MCF 10A (cell line): ENCODE data around the gene VPS13A. TPM values are rescaled to one million over a fixed set of nuclear protein-coding genes. Genes with fewer than 3 reads are reported as not detected.

Experiments used
- BruUV-seq: library from RNA; stranded (reverse); fragments of 400-500 nt; replicated peaks from 2 replicates; lab custom pipeline; 2021; lab: Mats Ljungman, UMichigan
- CTCF ChIA-PET: fragments of 300-600 bp; sonication (Branson Sonifier 250); formaldehyde crosslinking; extraction: SDS; loops from one replicate; lab custom pipeline; 2021; ENCODE audit warnings: antibody characterized with exemption, inconsistent platforms; lab: Yijun Ruan, JAX
- POLR2A ChIA-PET: fragments of 300-600, 350-650 bp; sonication (Branson Sonifier 250); formaldehyde crosslinking; extraction: SDS; loops from one replicate; lab custom pipeline; 2020; ENCODE audit warnings: antibody characterized with exemption, inconsistent platforms; lab: Yijun Ruan, JAX
- DNase-seq: peaks from one replicate; pipeline ENCODE4 v3.0.0-alpha.2; 2018; ENCODE audit not compliant: unreplicated experiment
- H3K27ac Mint-ChIP-seq: one replicate; pipeline ENCODE4 v1.8.0; 2022; ENCODE audit warnings: mild to moderate bottlenecking, low read depth, mixed read lengths; ENCODE audit not compliant: unreplicated experiment
- H3K27me3 Mint-ChIP-seq: one replicate; pipeline ENCODE4 v1.8.0; 2022; ENCODE audit warnings: mixed read lengths; ENCODE audit not compliant: insufficient read depth, unreplicated experiment
- H3K36me3 Mint-ChIP-seq: one replicate; pipeline ENCODE4 v1.8.0; 2022; ENCODE audit warnings: mild to moderate bottlenecking, moderate library complexity, mixed read lengths; ENCODE audit not compliant: insufficient read depth, unreplicated experiment
- H3K4me1 Mint-ChIP-seq: one replicate; pipeline ENCODE4 v1.8.0; 2022; ENCODE audit warnings: mixed read lengths; ENCODE audit not compliant: insufficient read depth, unreplicated experiment
- H3K4me3 Mint-ChIP-seq: one replicate; pipeline ENCODE4 v1.8.0; 2022; ENCODE audit warnings: mild to moderate bottlenecking, moderate library complexity, mixed read lengths; ENCODE audit not compliant: unreplicated experiment
- H3K9me3 Mint-ChIP-seq: one replicate; pipeline ENCODE4 v1.8.0; 2022; ENCODE audit warnings: mixed read lengths; ENCODE audit not compliant: unreplicated experiment
- intact Hi-C: fragments of 100-400 bp; cut with micrococcal nuclease; formaldehyde crosslinking; loops from 2 replicates; pipeline ENCODE4 v1.14.1; 2022
- total RNA-seq: library from RNA; stranded (reverse); gene quantifications from 2 replicates; pipeline ENCODE4 v1.2.3, GENCODE V29; 2022
- TF ChIP-seq, protein P1 (sequence below): fragments of 200-600 bp; IDR thresholded peaks from one replicate; pipeline ENCODE4 v1.8.0; 2022; ENCODE audit warnings: antibody characterized with exemption, mild to moderate bottlenecking; ENCODE audit not compliant: unreplicated experiment

The VPS13A gene
- total RNA-seq, 1 experiment from 2014 or later = 29.6 TPM

DNA sequence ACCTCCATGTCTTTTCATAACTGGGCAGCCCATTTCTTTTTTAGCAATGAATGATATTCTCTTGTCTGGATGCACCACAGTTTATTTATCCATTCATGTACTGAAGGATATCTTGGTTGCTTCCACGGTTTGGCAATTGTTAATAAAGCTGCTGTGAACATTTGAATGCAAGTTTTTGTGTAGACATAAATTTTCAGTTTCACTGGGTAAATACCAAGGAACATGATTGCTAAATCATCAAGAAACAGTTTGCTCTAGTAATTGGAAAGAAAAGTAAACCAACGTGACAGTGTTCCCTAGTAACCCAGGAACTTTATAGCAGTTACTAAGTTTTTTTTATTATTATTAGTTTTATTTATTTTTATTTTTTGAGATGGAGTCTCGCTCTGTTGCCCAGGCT is 100.4 kb downstream of the VPS13A start:
- no TSS peak for BruUV-seq
- ChIA-PET CTCF (no interaction called here), POLR2A (no interaction called here)
- Mint-ChIP-seq H3K4me1 (no peaks in the 10 kb centered on the region), H3K36me3 (peaks cover 34% of the 10 kb centered on the region), H3K27me3 (no peaks in the 10 kb centered on the region), H3K9me3 (no peaks in the 10 kb centered on the region), H3K4me3 (no peak overlapping the region), H3K27ac (no peak overlapping the region)
- no peak for DNase-seq
- intact Hi-C loops = no loop called here
- TF ChIP-seq, protein P1, sequence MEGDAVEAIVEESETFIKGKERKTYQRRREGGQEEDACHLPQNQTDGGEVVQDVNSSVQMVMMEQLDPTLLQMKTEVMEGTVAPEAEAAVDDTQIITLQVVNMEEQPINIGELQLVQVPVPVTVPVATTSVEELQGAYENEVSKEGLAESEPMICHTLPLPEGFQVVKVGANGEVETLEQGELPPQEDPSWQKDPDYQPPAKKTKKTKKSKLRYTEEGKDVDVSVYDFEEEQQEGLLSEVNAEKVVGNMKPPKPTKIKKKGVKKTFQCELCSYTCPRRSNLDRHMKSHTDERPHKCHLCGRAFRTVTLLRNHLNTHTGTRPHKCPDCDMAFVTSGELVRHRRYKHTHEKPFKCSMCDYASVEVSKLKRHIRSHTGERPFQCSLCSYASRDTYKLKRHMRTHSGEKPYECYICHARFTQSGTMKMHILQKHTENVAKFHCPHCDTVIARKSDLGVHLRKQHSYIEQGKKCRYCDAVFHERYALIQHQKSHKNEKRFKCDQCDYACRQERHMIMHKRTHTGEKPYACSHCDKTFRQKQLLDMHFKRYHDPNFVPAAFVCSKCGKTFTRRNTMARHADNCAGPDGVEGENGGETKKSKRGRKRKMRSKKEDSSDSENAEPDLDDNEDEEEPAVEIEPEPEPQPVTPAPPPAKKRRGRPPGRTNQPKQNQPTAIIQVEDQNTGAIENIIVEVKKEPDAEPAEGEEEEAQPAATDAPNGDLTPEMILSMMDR = no peak

DNA sequence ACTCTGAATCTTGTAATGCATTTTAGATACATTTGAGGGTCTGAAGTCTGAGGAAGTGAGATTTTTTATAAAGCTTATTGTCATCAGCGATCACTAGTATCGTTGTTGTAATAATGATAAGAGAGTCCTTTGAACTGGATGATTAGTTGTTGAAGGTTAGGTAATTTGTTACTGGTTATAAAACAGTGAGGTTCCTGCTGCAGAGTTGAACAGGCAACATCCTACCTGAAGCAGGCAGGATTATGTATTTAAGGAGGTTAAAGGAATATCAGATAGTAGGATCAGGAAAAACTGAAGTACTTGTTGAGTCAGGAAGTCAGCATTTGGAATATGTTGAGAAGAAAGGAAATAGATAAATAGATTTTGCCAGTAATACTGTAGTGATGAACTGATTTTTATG is 106.7 kb downstream of the VPS13A start:
- intact Hi-C loops = no loop called here
- CTCF ChIA-PET = interaction anchor here (1.6 to 2.1 kb wide), 2 partner anchors 8 to 11 kb away, joined by 7 to 14 read pairs; no protein-coding TSS in a partner anchor
- H3K27me3 Mint-ChIP-seq = no peaks in the 10 kb centered on the region
- no peak overlapping the region for H3K27ac Mint-ChIP-seq
- DNase-seq = no peak
- no peak overlapping the region for H3K4me3 Mint-ChIP-seq
- no TSS peak for BruUV-seq
- H3K36me3 Mint-ChIP-seq = peaks cover 43% of the 10 kb centered on the region
- no peaks in the 10 kb centered on the region for H3K4me1 Mint-ChIP-seq
- peaks cover 12% of the 10 kb centered on the region for H3K9me3 Mint-ChIP-seq
- TF ChIP-seq, protein P1 = no peak
- POLR2A ChIA-PET = no interaction called here

DNA sequence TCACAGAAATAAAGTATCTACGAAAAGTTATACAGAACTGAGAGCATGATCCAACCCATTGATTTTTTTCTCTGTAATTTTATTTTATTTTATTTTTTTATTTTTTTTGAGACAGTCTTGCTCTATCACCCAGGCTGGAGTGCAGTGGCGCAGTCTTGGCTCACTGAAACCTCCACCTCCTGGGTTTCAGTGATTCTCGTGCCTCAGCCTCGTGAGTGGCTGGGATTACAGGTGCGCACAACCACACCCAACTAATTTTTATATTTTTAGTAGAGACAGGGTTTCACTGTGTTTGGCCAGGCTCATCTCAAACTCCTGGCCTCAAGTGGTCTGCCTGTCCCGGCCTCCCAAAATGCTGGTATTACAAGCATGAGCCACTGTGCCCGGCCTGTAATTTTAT is 107.3 kb downstream of the VPS13A start:
- H3K4me3 Mint-ChIP-seq = no peak overlapping the region
- TF ChIP-seq, protein P1 = no peak
- ChIA-PET POLR2A (interaction anchor here (0.6 kb wide), 1 partner anchor 16 kb away, joined by 3 read pairs; no protein-coding TSS in a partner anchor), CTCF (no interaction called here)
- intact Hi-C loops = no loop called here
- H3K36me3 Mint-ChIP-seq = peaks cover 38% of the 10 kb centered on the region
- H3K4me1 Mint-ChIP-seq = no peaks in the 10 kb centered on the region
- no peak overlapping the region for H3K27ac Mint-ChIP-seq
- no TSS peak for BruUV-seq
- H3K27me3 Mint-ChIP-seq = no peaks in the 10 kb centered on the region
- DNase-seq = no peak
- peaks cover 13% of the 10 kb centered on the region for H3K9me3 Mint-ChIP-seq

DNA sequence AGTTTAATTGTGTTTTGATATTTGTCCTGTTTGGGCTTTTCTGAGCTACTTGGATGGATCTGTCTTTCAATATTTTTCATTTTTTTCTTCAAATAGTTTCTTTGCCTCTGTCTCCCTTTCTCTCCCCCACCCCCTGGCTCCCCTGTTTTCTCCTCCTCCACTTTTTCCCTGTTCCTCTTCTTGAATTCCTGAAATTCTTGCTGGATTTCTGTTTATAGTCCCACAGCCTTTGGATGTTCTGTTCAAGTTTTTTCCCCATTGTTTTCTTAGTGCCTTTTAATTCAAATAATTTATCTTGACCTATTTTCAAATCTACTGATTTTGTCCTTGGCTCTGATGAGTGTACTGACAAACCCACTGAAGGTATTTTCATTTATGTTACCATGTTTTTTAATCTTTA is 113.0 kb downstream of the VPS13A start:
- no peak overlapping the region for H3K27ac Mint-ChIP-seq
- no peaks in the 10 kb centered on the region for H3K27me3 Mint-ChIP-seq
- ChIA-PET CTCF (interaction anchor here (0.6 to 1.2 kb wide), 3 partner anchors 9 to 63 kb away, joined by 3 to 8 read pairs (median 3); no protein-coding TSS in a partner anchor), POLR2A (interaction anchor here (4.0 kb wide), 1 partner anchor 15 kb away, joined by 19 read pairs; no protein-coding TSS in a partner anchor)
- no TSS peak for BruUV-seq
- TF ChIP-seq, protein P1 = no peak
- H3K9me3 Mint-ChIP-seq = peaks cover 13% of the 10 kb centered on the region
- no peak for DNase-seq
- intact Hi-C loops = loop anchor here (2.0 to 5.0 kb wide), 4 partner anchors 113 to 460 kb away; partner anchors contain the start of gene VPS13A
- H3K4me3 Mint-ChIP-seq = no peak overlapping the region
- peaks cover 19% of the 10 kb centered on the region for H3K4me1 Mint-ChIP-seq
- peaks cover 18% of the 10 kb centered on the region for H3K36me3 Mint-ChIP-seq
